Gastrocnemius medialis (tissue), 4 donors: ENCODE results near the gene EIF5AL1. TPM values are rescaled to one million over a fixed set of nuclear protein-coding genes. Genes with fewer than 3 reads are reported as not detected.
A peak's percentile ranks its signal among the peaks of the same experiment; 100 is the strongest.

Experiments
- ATAC-seq, 2 donors: fragments of 150-250 bp; one replicate each; pipeline ENCODE4 v1.9.1; 2016
- DNase-seq, 2 donors: peaks; one replicate each; pipeline ENCODE4 v3.0.0-alpha.2; 2019
- H3K27ac ChIP-seq, 4 donors: fragments of 200-600 bp; sonication (generic); 1 replicate in 1 of 4; 2 replicates in 3 of 4; pipeline ENCODE4 v1.5.1; 2016 to 2018; ENCODE audit warnings: mild to moderate bottlenecking in 2 of 4, moderate library complexity in 1 of 4
- H3K27me3 ChIP-seq, 3 donors: fragments of 200-600 bp; sonication (generic) in 2 of 3; 1 replicate in 1 of 3; 2 replicates in 2 of 3; pipeline versions ENCODE4 v1.5.1 to v1.6.0; 2016 to 2019; ENCODE audit warnings: mild to moderate bottlenecking in 1 of 3, moderate library complexity in 1 of 3
- H3K36me3 ChIP-seq, 2 donors: fragments of 200-600 bp; sonication (generic) in 1 of 2; one replicate each; pipeline ENCODE4 v1.5.1; 2017 to 2018
- H3K4me1 ChIP-seq, 2 donors: fragments of 200-600 bp; sonication (generic) in 1 of 2; one replicate each; pipeline ENCODE4 v1.5.1; 2016 to 2017; ENCODE audit warnings: mild to moderate bottlenecking in 2 of 2
- H3K4me3 ChIP-seq, 4 donors: fragments of 200-600 bp; sonication (generic) in 3 of 4; 1 replicate in 1 of 4; 2 replicates in 3 of 4; pipeline ENCODE4 v1.5.1; 2016 to 2019; ENCODE audit warnings: mild to moderate bottlenecking in 2 of 4
- H3K9me3 ChIP-seq, 3 donors: fragments of 200-600 bp; sonication (generic) in 2 of 3; 1 replicate in 1 of 3; 2 replicates in 2 of 3; pipeline ENCODE4 v1.5.1; 2016 to 2019
- CTCF ChIP-seq, 5 experiments: fragments of 450-650 bp in 3 of 5; fragments of 200-600 bp in 2 of 5; sonication (generic) in 2 of 5; IDR thresholded peaks in 4 of 5; conservative IDR thresholded peaks in 1 of 5; 1 replicate in 4 of 5; 2 replicates in 1 of 5; pipeline ENCODE4 v1.5.1; 2016 to 2019; ENCODE audit warnings: antibody characterized with exemption in 5 of 5, mild to moderate bottlenecking in 3 of 5, moderate library complexity in 3 of 5
- POLR2A ChIP-seq, 2 donors: fragments of 450-650 bp; IDR thresholded peaks; one replicate each; pipeline ENCODE4 v1.6.1; 2017; ENCODE audit warnings: antibody characterized with exemption in 2 of 2, mild to moderate bottlenecking in 2 of 2, moderate library complexity in 2 of 2
- in situ Hi-C, 4 donors: fragments of 200-750 bp; cut with MboI; loops; one replicate each; pipeline versions ENCODE4 v1.15.0 to v1.8.0; 2017; ENCODE audit warnings: low sequenced_read_pairs in 4 of 4
- intact Hi-C: fragments of 100-400 bp; cut with DNase I; formaldehyde crosslinking; loops from one replicate; pipeline ENCODE4 v1.15.1; 2023; ENCODE audit warnings: low total_unique reads
- total RNA-seq, 4 donors: library from RNA; depleted of rRNA; stranded (reverse); fragments of >200 nt; gene quantifications; one replicate each; pipeline versions ENCODE4 v1.1.0 to v1.2.3, GENCODE V29; 2016

Gene EIF5AL1
- total RNA-seq, 4 donors from 2014 or later = 0.13 to 0.75 (median 0.35) TPM

GRCh38 chr10:79470096-79470495 is 42.2 kb upstream of the EIF5AL1 start:
- in situ Hi-C loops = no loop called here
- intact Hi-C loops = no loop called here
- H3K4me1 ChIP-seq = peaks cover 13 to 29% of the 10 kb centered on the region in 2 donors
- H3K27me3 ChIP-seq = no peaks in the 10 kb centered on the region
- TF ChIP-seq CTCF (IDR thresholded peaks at IDR 0.05 in 4 of 5, conservative IDR thresholded peaks at IDR 0.05 in 1 of 5) (no peak), POLR2A (IDR thresholded peaks at IDR 0.05) (no peak)
- no peaks in the 10 kb centered on the region for H3K9me3 ChIP-seq
- no peak for ATAC-seq
- H3K27ac ChIP-seq = peak overlapping the region in 1 of 4 donors; percentile 28
- H3K36me3 ChIP-seq = no peaks in the 10 kb centered on the region
- no peak overlapping the region for H3K4me3 ChIP-seq
- DNase-seq = no peak

GRCh38 chr10:79471776-79472175 is 40.6 kb upstream of the EIF5AL1 start:
- Histone ChIP-seq H3K4me3 (no peak overlapping the region), H3K27ac (no peak overlapping the region), H3K36me3 (no peaks in the 10 kb centered on the region), H3K27me3 (no peaks in the 10 kb centered on the region), H3K9me3 (no peaks in the 10 kb centered on the region), H3K4me1 (peaks cover 6 to 21% of the 10 kb centered on the region in 2 donors)
- ATAC-seq (no peak), DNase-seq (no peak)
- in situ Hi-C loops (no loop called here), intact Hi-C loops (no loop called here)
- TF ChIP-seq CTCF (IDR thresholded peaks at IDR 0.05 in 4 of 5, conservative IDR thresholded peaks at IDR 0.05 in 1 of 5) = no peak
- TF ChIP-seq POLR2A (IDR thresholded peaks at IDR 0.05) = no peak

GRCh38 chr10:79472449-79472848 is 39.9 kb upstream of the EIF5AL1 start:
- DNase-seq = no peak
- H3K27me3 ChIP-seq = no peaks in the 10 kb centered on the region
- no peak for TF ChIP-seq POLR2A (IDR thresholded peaks at IDR 0.05)
- no peak for TF ChIP-seq CTCF (IDR thresholded peaks at IDR 0.05 in 4 of 5, conservative IDR thresholded peaks at IDR 0.05 in 1 of 5)
- no peak overlapping the region for H3K4me3 ChIP-seq
- in situ Hi-C loops (no loop called here), intact Hi-C loops (no loop called here)
- ATAC-seq = no peak
- peak overlapping the region in 1 of 4 donors; percentile 5 for H3K27ac ChIP-seq
- no peaks in the 10 kb centered on the region for H3K9me3 ChIP-seq
- peaks cover 0 to 14% of the 10 kb centered on the region in 2 donors for H3K4me1 ChIP-seq
- no peaks in the 10 kb centered on the region for H3K36me3 ChIP-seq

GRCh38 chr10:79472951-79473350 is 39.4 kb upstream of the EIF5AL1 start:
- TF ChIP-seq POLR2A (IDR thresholded peaks at IDR 0.05) = no peak
- TF ChIP-seq CTCF (IDR thresholded peaks at IDR 0.05 in 4 of 5, conservative IDR thresholded peaks at IDR 0.05 in 1 of 5) = no peak
- Histone ChIP-seq H3K36me3 (no peaks in the 10 kb centered on the region), H3K4me1 (peaks cover 0 to 9% of the 10 kb centered on the region in 2 donors), H3K4me3 (no peak overlapping the region), H3K27ac (peak overlapping the region in 2 of 4 donors; percentile 42 to 52), H3K9me3 (no peaks in the 10 kb centered on the region), H3K27me3 (no peaks in the 10 kb centered on the region)
- no peak for DNase-seq
- peak; percentile 59 to 61 for ATAC-seq
- in situ Hi-C loops (no loop called here), intact Hi-C loops (no loop called here)

- no peaks in the 10 kb centered on the region for H3K9me3 ChIP-seq
- no peak for TF ChIP-seq CTCF (IDR thresholded peaks at IDR 0.05 in 4 of 5, conservative IDR thresholded peaks at IDR 0.05 in 1 of 5)
- no peak for TF ChIP-seq POLR2A (IDR thresholded peaks at IDR 0.05)
- intact Hi-C loops (no loop called here), in situ Hi-C loops (no loop called here)
- H3K27ac ChIP-seq = peak overlapping the region in 2 of 4 donors; percentile 42 to 52
- peaks cover 0 to 5% of the 10 kb centered on the region in 2 donors for H3K4me1 ChIP-seq
- no peak overlapping the region for H3K4me3 ChIP-seq
- ATAC-seq (no peak), DNase-seq (no peak)
- H3K27me3 ChIP-seq = no peaks in the 10 kb centered on the region
- H3K36me3 ChIP-seq = no peaks in the 10 kb centered on the region
These were observed 38.7 kb upstream of the EIF5AL1 start for GRCh38 chr10:79473496-79474095.
